Regular cardiac myocyte (primary cell): ENCODE data around the gene FABP6. TPM values are rescaled to one million over a fixed set of nuclear protein-coding genes. Genes with fewer than 3 reads are reported as not detected.

ENCODE experiments used
- total RNA-seq: library from RNA; depleted of rRNA; stranded (reverse); fragments of >200 nt; gene quantifications from 2 replicates; pipeline ENCODE4 v1.2.3, GENCODE V29; 2014

The FABP6 gene, protein sequence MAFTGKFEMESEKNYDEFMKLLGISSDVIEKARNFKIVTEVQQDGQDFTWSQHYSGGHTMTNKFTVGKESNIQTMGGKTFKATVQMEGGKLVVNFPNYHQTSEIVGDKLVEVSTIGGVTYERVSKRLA
- total RNA-seq = 0.19 TPM in 1 of 2 replicates, not detected in the other

DNA sequence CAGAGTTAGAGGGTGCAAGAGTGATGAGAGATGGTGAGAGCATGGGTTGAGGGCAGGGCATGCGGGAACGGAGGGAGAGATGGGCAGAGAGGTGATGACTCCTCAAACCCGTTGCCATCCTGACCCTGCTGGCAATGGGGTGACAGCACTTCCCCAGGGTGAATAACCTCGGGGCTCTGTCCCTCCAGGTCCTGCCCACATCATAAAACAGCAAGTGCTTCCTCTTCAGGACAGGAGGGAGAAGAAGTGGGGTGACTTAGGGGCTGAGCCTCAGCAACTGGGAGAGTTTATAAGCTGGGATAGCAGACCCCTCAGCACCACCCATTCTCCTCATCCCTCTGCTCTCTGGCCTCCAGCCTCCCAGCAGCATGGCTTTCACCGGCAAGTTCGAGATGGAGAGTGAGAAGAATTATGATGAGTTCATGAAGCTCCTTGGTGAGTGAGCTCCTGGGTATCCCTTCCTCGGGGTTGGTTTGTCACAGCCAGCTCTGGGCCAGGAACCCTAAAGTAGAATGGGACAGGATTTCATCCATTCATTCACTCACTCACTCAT, at the start of gene FABP6:
TSS of gene FABP6 (plus strand) at position 317 of the 553 bp plus-strand sequence. CDS start at position 369, 52 bp downstream.

Other genes starting within 250 kb of the FABP6 start
- gene TTC1, start 220.4 kb upstream of the FABP6 start, total RNA-seq = 58.6 and 58.7 TPM in 2 replicates
- gene PWWP2A, start 110.1 kb upstream of the FABP6 start, total RNA-seq = 21.5 and 25.1 TPM in 2 replicates
- 0.58 and 0.85 TPM in 2 replicates for gene CCNJL, start 83.1 kb downstream of the FABP6 start, total RNA-seq
- 0.28 and 0.58 TPM in 2 replicates for gene C1QTNF2, start 141.1 kb downstream of the FABP6 start, total RNA-seq
- gene FAM200C, start 170.5 kb downstream of the FABP6 start, total RNA-seq = 6.3 and 6.5 TPM in 2 replicates
- 91.9 and 93.9 TPM in 2 replicates for gene SLU7, start 189.6 kb downstream of the FABP6 start, total RNA-seq
- gene PTTG1, start 192.3 kb downstream of the FABP6 start, total RNA-seq = 107 and 449 TPM in 2 replicates